K562 (cell line): ENCODE results near the gene LONP1. TPM values are rescaled to one million over a fixed set of nuclear protein-coding genes. Genes with fewer than 3 reads are reported as not detected.

Experiments
- ERF ChIP-seq: fragments of 450-650 bp; formaldehyde crosslinking; IDR thresholded peaks from 2 replicates; pipeline ENCODE4 v1.4.0; 2020; ENCODE audit warnings: mild to moderate bottlenecking, mixed read lengths
- ETS2 ChIP-seq: IDR thresholded peaks from 2 replicates; pipeline ENCODE4 v1.6.1; 2016; ENCODE audit warnings: borderline replicate concordance, missing genetic modification characterization, mild to moderate bottlenecking, moderate library complexity, missing compliant biosample characterization; ENCODE audit not compliant: poor library complexity, severe bottlenecking
- NR3C1 ChIP-seq: sonication (generic); formaldehyde crosslinking; IDR thresholded peaks from 2 replicates; pipeline ENCODE4 v1.8.1; 2022; ENCODE audit warnings: missing genetic modification reagents
- PYGO2 ChIP-seq: fragments of 450-650 bp; IDR thresholded peaks from 2 replicates; pipeline ENCODE4 v1.6.1; 2016; ENCODE audit warnings: mild to moderate bottlenecking, missing genetic modification characterization, moderate library complexity, missing compliant biosample characterization
- SRSF3 ChIP-seq: fragments of 200-400 bp; formaldehyde crosslinking; IDR thresholded peaks from 2 replicates; pipeline ENCODE4 v1.6.1; 2016; ENCODE audit warnings: mild to moderate bottlenecking, low read length, moderate library complexity; ENCODE audit not compliant: insufficient read depth
- ZNF12 ChIP-seq: sonication (generic); formaldehyde crosslinking; IDR thresholded peaks from 2 replicates; pipeline ENCODE4 v1.4.0; 2020; ENCODE audit warnings: mild to moderate bottlenecking, missing genetic modification reagents
- ZNF668 ChIP-seq: fragments of 250-450 bp; sonication (Bioruptor Pico); IDR thresholded peaks from 2 replicates; pipeline ENCODE4 v1.8.0; 2022; ENCODE audit warnings: mild to moderate bottlenecking, inconsistent platforms
- polyA plus RNA-seq, 8 experiments: library from polyadenylated mRNA; depleted of rRNA in 4 of 8; stranded (reverse) in 5 of 8; unstranded in 3 of 8; fragments of >200 nt; fragmentation: Nextera tagmentation in 2 of 8; fragmentation: Illumina TruSeq in 1 of 8; extraction: Ambion mirVana in 2 of 8; extraction: Trizol in 1 of 8; gene quantifications; 2 replicates each; pipeline versions ENCODE4 v1.2.1 to v1.2.3, GENCODE V29; 2011 to 2014; ENCODE audit warnings: inconsistent platforms in 1 of 8, missing spikeins in 1 of 8
- total RNA-seq, 7 experiments: library from RNA; depleted of rRNA in 6 of 7; stranded (reverse); fragments of >200 nt in 6 of 7; fragmentation: Illumina TruSeq in 2 of 7; extraction: Trizol in 2 of 7; gene quantifications; 2 replicates each; pipeline versions ENCODE4 v1.2.1 to v1.2.3, GENCODE V29; 2011 to 2021; ENCODE audit warnings: low replicate concordance in 1 of 7
- TF ChIP-seq, protein P1 (sequence below), 2 experiments: IDR thresholded peaks; 2 replicates each; pipeline ENCODE4 v1.6.1; 2012; ENCODE audit warnings: improper control_type of control experiment in 2 of 2, low read depth in 2 of 2, low read length in 2 of 2, borderline replicate concordance in 1 of 2
- TF ChIP-seq, protein P2 (sequence below), 2 experiments: fragments of 450-650 bp in 1 of 2; sonication (generic) in 1 of 2; formaldehyde crosslinking in 1 of 2; IDR thresholded peaks; 2 replicates each; pipeline versions ENCODE4 v1.7.1 to v1.9.0; 2016 to 2022; ENCODE audit warnings: inconsistent platforms in 1 of 2, mild to moderate bottlenecking in 1 of 2, missing genetic modification reagents in 1 of 2
- TF ChIP-seq, protein P3 (sequence below), 2 experiments: fragments of 450-650 bp; IDR thresholded peaks; 2 replicates each; pipeline ENCODE4 v1.6.1; 2016

Gene LONP1
- total and polyA plus RNA-seq, 9 of the 15 experiments (the other 6 are each of a cell fraction or from before 2014, with no cell fraction given) = 1.1 to 238 (median 84.5) TPM

DNA sequence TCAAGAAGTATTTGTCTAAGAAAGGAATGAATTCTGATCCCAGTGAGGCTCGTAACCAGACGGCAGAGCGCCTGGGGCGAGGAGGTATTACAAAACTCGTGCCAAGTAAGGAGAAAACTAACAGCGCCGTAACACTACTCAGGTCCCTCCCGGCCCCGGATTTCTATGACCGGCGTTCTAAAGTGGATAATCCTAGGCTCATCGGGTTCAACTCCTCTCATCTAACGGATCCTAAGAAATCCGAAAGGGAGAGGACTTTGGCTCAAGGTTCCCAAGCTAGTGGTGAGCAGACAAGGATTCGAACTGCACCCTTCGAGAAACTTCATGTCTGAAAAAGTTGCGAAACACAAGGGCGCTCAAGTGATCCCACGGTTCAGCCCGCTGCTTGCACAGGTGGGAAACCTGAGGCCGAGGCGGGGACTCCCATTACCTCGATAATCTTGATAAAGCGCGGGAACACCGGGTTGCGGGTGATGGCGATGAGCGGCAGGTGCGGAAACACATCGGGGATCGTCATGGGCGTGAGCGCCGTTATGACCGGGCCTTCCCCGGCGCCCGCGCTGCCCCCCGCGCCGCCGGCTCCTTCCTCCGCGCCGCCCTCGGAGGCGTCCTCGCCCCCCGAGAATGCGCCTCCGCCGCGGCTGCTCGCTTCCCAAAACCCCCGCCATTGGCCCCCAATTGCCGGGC is 529 bp downstream of the LONP1 start (continued):
- TF ChIP-seq, protein P1, sequence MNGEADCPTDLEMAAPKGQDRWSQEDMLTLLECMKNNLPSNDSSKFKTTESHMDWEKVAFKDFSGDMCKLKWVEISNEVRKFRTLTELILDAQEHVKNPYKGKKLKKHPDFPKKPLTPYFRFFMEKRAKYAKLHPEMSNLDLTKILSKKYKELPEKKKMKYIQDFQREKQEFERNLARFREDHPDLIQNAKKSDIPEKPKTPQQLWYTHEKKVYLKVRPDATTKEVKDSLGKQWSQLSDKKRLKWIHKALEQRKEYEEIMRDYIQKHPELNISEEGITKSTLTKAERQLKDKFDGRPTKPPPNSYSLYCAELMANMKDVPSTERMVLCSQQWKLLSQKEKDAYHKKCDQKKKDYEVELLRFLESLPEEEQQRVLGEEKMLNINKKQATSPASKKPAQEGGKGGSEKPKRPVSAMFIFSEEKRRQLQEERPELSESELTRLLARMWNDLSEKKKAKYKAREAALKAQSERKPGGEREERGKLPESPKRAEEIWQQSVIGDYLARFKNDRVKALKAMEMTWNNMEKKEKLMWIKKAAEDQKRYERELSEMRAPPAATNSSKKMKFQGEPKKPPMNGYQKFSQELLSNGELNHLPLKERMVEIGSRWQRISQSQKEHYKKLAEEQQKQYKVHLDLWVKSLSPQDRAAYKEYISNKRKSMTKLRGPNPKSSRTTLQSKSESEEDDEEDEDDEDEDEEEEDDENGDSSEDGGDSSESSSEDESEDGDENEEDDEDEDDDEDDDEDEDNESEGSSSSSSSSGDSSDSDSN (IDR thresholded peaks at IDR 0.05; ENCODE audit: borderline replicate concordance in 1 of 2, low read depth in 2 of 2, low read length in 2 of 2) = 0 out of 4 replicates have a peak, but pooled peaks of 1 of the 2 experiments have one; percentile 52
- TF ChIP-seq ERF (CRISPR knock-in tag) = 0 out of 2 replicates have a peak, but pooled peaks have one; percentile 9
- TF ChIP-seq NR3C1 (CRISPR knock-in tag) = peak; percentile 85; the same call in 1 of the 2 replicates
- no peak for TF ChIP-seq PYGO2 (tag)
- TF ChIP-seq, protein P2, sequence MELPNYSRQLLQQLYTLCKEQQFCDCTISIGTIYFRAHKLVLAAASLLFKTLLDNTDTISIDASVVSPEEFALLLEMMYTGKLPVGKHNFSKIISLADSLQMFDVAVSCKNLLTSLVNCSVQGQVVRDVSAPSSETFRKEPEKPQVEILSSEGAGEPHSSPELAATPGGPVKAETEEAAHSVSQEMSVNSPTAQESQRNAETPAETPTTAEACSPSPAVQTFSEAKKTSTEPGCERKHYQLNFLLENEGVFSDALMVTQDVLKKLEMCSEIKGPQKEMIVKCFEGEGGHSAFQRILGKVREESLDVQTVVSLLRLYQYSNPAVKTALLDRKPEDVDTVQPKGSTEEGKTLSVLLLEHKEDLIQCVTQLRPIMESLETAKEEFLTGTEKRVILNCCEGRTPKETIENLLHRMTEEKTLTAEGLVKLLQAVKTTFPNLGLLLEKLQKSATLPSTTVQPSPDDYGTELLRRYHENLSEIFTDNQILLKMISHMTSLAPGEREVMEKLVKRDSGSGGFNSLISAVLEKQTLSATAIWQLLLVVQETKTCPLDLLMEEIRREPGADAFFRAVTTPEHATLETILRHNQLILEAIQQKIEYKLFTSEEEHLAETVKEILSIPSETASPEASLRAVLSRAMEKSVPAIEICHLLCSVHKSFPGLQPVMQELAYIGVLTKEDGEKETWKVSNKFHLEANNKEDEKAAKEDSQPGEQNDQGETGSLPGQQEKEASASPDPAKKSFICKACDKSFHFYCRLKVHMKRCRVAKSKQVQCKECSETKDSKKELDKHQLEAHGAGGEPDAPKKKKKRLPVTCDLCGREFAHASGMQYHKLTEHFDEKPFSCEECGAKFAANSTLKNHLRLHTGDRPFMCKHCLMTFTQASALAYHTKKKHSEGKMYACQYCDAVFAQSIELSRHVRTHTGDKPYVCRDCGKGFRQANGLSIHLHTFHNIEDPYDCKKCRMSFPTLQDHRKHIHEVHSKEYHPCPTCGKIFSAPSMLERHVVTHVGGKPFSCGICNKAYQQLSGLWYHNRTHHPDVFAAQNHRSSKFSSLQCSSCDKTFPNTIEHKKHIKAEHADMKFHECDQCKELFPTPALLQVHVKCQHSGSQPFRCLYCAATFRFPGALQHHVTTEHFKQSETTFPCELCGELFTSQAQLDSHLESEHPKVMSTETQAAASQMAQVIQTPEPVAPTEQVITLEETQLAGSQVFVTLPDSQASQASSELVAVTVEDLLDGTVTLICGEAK (IDR thresholded peaks at IDR 0.05) = no peak
- TF ChIP-seq, protein P2 (CRISPR knock-in tag; IDR thresholded peaks at IDR 0.05) = 0 out of 2 replicates have a peak, but pooled peaks have one; percentile 34
- TF ChIP-seq, protein P3, sequence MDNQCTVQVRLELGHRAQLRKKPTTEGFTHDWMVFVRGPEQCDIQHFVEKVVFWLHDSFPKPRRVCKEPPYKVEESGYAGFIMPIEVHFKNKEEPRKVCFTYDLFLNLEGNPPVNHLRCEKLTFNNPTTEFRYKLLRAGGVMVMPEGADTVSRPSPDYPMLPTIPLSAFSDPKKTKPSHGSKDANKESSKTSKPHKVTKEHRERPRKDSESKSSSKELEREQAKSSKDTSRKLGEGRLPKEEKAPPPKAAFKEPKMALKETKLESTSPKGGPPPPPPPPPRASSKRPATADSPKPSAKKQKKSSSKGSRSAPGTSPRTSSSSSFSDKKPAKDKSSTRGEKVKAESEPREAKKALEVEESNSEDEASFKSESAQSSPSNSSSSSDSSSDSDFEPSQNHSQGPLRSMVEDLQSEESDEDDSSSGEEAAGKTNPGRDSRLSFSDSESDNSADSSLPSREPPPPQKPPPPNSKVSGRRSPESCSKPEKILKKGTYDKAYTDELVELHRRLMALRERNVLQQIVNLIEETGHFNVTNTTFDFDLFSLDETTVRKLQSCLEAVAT (IDR thresholded peaks at IDR 0.05) = peak in 1 of 2 experiments; percentile 14; a peak in 1 of 4 replicates
- TF ChIP-seq ZNF12 (CRISPR knock-in tag) = peak; percentile 22; the same call in 1 of the 2 replicates
- TF ChIP-seq SRSF3 = no peak
- TF ChIP-seq ETS2 = peak; percentile 14
- TF ChIP-seq ZNF668 (CRISPR knock-in tag) = peak; percentile 43; the same call in 1 of the 2 replicates
